MCF 10A (cell line): Measurements from ENCODE around the gene ARPC3. TPM values are rescaled to one million over a fixed set of nuclear protein-coding genes. Genes with fewer than 3 reads are reported as not detected.

ENCODE experiments used
- Bru-seq: library from RNA; stranded (reverse); fragments of 400-500 nt; gene quantifications from one replicate; lab custom pipeline; 2021; lab: Mats Ljungman, UMichigan
- BruChase-seq, 2 experiments: library from RNA; stranded (reverse); fragments of 400-500 nt; gene quantifications; one replicate each; lab custom pipeline; 2021; lab: Mats Ljungman, UMichigan
- BruUV-seq: library from RNA; stranded (reverse); fragments of 400-500 nt; replicated peaks from 2 replicates; lab custom pipeline; 2021; lab: Mats Ljungman, UMichigan
- CTCF ChIA-PET: fragments of 300-600 bp; sonication (Branson Sonifier 250); formaldehyde crosslinking; extraction: SDS; loops from one replicate; lab custom pipeline; 2021; ENCODE audit warnings: antibody characterized with exemption, inconsistent platforms; lab: Yijun Ruan, JAX
- POLR2A ChIA-PET: fragments of 300-600, 350-650 bp; sonication (Branson Sonifier 250); formaldehyde crosslinking; extraction: SDS; loops from one replicate; lab custom pipeline; 2020; ENCODE audit warnings: antibody characterized with exemption, inconsistent platforms; lab: Yijun Ruan, JAX
- DNase-seq: peaks from one replicate; pipeline ENCODE4 v3.0.0-alpha.2; 2018; ENCODE audit not compliant: unreplicated experiment
- H3K27ac Mint-ChIP-seq: one replicate; pipeline ENCODE4 v1.8.0; 2022; ENCODE audit warnings: mild to moderate bottlenecking, low read depth, mixed read lengths; ENCODE audit not compliant: unreplicated experiment
- H3K27me3 Mint-ChIP-seq: one replicate; pipeline ENCODE4 v1.8.0; 2022; ENCODE audit warnings: mixed read lengths; ENCODE audit not compliant: insufficient read depth, unreplicated experiment
- H3K36me3 Mint-ChIP-seq: one replicate; pipeline ENCODE4 v1.8.0; 2022; ENCODE audit warnings: mild to moderate bottlenecking, moderate library complexity, mixed read lengths; ENCODE audit not compliant: insufficient read depth, unreplicated experiment
- H3K4me1 Mint-ChIP-seq: one replicate; pipeline ENCODE4 v1.8.0; 2022; ENCODE audit warnings: mixed read lengths; ENCODE audit not compliant: insufficient read depth, unreplicated experiment
- H3K4me3 Mint-ChIP-seq: one replicate; pipeline ENCODE4 v1.8.0; 2022; ENCODE audit warnings: mild to moderate bottlenecking, moderate library complexity, mixed read lengths; ENCODE audit not compliant: unreplicated experiment
- H3K9me3 Mint-ChIP-seq: one replicate; pipeline ENCODE4 v1.8.0; 2022; ENCODE audit warnings: mixed read lengths; ENCODE audit not compliant: unreplicated experiment
- intact Hi-C: fragments of 100-400 bp; cut with micrococcal nuclease; formaldehyde crosslinking; loops from 2 replicates; pipeline ENCODE4 v1.14.1; 2022
- long read RNA-seq: library from polyadenylated mRNA; stranded (forward); transcript quantifications from one replicate; pipeline ENCODE4 v2.0.0, GENCODE V29; 2022
- total RNA-seq: library from RNA; stranded (reverse); gene quantifications from 2 replicates; pipeline ENCODE4 v1.2.3, GENCODE V29; 2022
- TF ChIP-seq, protein P1 (sequence below): fragments of 200-600 bp; IDR thresholded peaks from one replicate; pipeline ENCODE4 v1.8.0; 2022; ENCODE audit warnings: antibody characterized with exemption, mild to moderate bottlenecking; ENCODE audit not compliant: unreplicated experiment

Gene ARPC3
- 230 and 245 TPM in 2 replicates for total RNA-seq
- percentile 89 among the genes with signal in this experiment for Bru-seq, nascent RNA
- percentile 97 among the genes with signal in this experiment for BruChase-seq, experiment 1, labeled RNA remaining after a 6-hour chase
- BruChase-seq, experiment 2, labeled RNA remaining after a 2-hour chase, result percentile 93 among the genes with signal in this experiment
- long read RNA-seq, transcript ARPC3-201 (7 exons, 1,014 nt), result major isoform, 306 of 358 reads
- long read RNA-seq, partial matches to known transcripts, result 33 of 358 reads
- long read RNA-seq, other reads (novel, unspliced or antisense), result 18 of 358 reads

GRCh38 chr12:110449799-110450497 is at the start of gene ARPC3:
ARPC3 (minus strand) TSS chr12:110450337; CDS start chr12:110450260, 77 bp downstream.
- H3K27ac Mint-ChIP-seq, result peak within 1 kb of the TSS; percentile 100
- TF ChIP-seq, protein P1, sequence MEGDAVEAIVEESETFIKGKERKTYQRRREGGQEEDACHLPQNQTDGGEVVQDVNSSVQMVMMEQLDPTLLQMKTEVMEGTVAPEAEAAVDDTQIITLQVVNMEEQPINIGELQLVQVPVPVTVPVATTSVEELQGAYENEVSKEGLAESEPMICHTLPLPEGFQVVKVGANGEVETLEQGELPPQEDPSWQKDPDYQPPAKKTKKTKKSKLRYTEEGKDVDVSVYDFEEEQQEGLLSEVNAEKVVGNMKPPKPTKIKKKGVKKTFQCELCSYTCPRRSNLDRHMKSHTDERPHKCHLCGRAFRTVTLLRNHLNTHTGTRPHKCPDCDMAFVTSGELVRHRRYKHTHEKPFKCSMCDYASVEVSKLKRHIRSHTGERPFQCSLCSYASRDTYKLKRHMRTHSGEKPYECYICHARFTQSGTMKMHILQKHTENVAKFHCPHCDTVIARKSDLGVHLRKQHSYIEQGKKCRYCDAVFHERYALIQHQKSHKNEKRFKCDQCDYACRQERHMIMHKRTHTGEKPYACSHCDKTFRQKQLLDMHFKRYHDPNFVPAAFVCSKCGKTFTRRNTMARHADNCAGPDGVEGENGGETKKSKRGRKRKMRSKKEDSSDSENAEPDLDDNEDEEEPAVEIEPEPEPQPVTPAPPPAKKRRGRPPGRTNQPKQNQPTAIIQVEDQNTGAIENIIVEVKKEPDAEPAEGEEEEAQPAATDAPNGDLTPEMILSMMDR, result peak; percentile 83
- H3K36me3 Mint-ChIP-seq, result peaks cover 42% of the 10 kb centered on the region
- BruUV-seq, result TSS peak; percentile 60
- DNase-seq, result peak; percentile 93
- H3K27me3 Mint-ChIP-seq, result no peaks in the 10 kb centered on the region
- intact Hi-C loops, result loop anchor here (1.0 to 10.0 kb wide), 3 partner anchors 18 to 245 kb away; partner anchors contain the start of genes FAM216A and GPN3
- POLR2A ChIA-PET, result interaction anchor here (0.6 to 10.0 kb wide), 29 partner anchors 8 to 472 kb away, joined by 3 to 126 read pairs (median 4); partner anchors contain the start of genes C12orf76, FAM216A, GPN3 and RAD9B
- CTCF ChIA-PET, result interaction anchor here (0.6 to 6.4 kb wide), 26 partner anchors 14 to 558 kb away, joined by 3 to 61 read pairs (median 3); partner anchors contain the start of genes FAM216A, GPN3 and TCTN1
- H3K4me1 Mint-ChIP-seq, result peaks cover 5% of the 10 kb centered on the region
- peak within 1 kb of the TSS; percentile 99 for H3K4me3 Mint-ChIP-seq
- no peaks in the 10 kb centered on the region for H3K9me3 Mint-ChIP-seq

DNA sequence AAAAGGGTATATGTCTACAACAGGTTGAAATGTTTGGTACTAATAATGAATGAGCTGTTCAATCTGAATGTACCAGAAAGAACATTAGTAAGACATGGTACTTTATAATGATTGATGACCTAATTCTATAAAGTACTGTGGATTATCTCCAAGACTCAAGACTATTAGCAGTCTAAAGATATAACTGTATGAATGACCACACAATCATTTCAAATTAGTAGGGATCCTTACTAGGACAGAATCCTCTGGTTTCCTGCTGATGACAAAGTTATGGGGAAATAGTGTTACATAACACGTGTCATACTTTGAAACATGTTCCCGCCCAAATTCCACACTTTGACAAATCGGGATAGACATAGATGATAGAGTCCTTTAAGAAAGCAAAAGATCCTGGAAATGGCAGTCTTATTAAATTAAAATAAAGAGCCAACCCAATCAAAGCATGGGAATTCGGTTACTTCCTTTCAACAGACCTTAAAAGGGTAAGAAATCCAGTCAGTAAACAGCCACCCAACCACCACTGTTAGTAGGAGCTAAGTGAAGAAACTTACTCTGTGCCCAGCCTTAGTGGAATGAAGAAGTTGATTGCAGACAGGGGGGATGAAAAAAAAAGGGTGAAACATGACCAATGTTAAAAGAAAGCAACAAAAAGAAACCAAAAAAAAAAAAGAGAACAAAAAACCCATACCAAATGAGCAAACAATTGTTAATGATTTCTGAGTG is 49.0 kb upstream of the ARPC3 start:
- Mint-ChIP-seq H3K27me3 (no peaks in the 10 kb centered on the region), H3K4me3 (peak overlapping the region; percentile 92), H3K36me3 (peaks cover 40% of the 10 kb centered on the region), H3K27ac (peak overlapping the region; percentile 59), H3K9me3 (no peaks in the 10 kb centered on the region), H3K4me1 (peaks cover 14% of the 10 kb centered on the region)
- intact Hi-C loops, result no loop called here
- ChIA-PET POLR2A (interaction anchor here (0.6 to 5.9 kb wide), 15 partner anchors 10 to 375 kb away, joined by 3 to 117 read pairs (median 4); partner anchors contain the start of genes ARPC3, FAM216A, GPN3 and IFT81), CTCF (interaction anchor here (0.7 to 2.2 kb wide), 4 partner anchors 11 to 103 kb away, joined by 3 to 7 read pairs (median 4); partner anchors contain the start of genes ARPC3, FAM216A and GPN3)
- DNase-seq, result peak; percentile 70
- BruUV-seq, result no TSS peak
- TF ChIP-seq, protein P1, result no peak

DNA sequence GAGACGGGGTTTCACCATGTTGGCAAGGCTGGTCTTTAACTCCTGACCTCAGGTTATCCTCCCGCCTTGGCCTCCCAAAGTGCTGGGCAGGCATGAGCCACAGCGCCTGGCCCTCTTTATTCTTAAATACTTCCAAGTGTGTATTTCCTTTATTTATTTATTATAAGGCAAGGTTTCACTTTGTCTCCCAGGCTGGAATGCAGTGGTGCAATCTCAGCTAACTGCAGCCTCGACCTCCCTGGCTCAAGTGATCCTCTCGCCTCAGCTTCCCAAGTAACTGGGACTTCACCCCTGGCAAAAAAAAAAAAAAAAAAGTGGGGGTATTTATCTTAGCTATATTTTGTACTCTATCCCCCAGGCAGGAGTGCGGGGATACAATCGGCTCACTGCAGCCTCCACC is 25.3 kb upstream of the ARPC3 start:
- no peaks in the 10 kb centered on the region for H3K4me1 Mint-ChIP-seq
- DNase-seq, result no peak
- no peak overlapping the region for H3K4me3 Mint-ChIP-seq
- ChIA-PET POLR2A (no interaction called here), CTCF (interaction anchor here (0.6 to 0.8 kb wide), 6 partner anchors 11 to 495 kb away, joined by 3 to 4 read pairs (median 3); no protein-coding TSS in a partner anchor)
- intact Hi-C loops, result no loop called here
- no peaks in the 10 kb centered on the region for H3K9me3 Mint-ChIP-seq
- peaks cover 43% of the 10 kb centered on the region for H3K36me3 Mint-ChIP-seq
- BruUV-seq, result no TSS peak
- H3K27me3 Mint-ChIP-seq, result no peaks in the 10 kb centered on the region
- H3K27ac Mint-ChIP-seq, result no peak overlapping the region
- TF ChIP-seq, protein P1, result no peak
